K562 (cell line): ENCODE measurements around the gene GPR78. TPM values are rescaled to one million over a fixed set of nuclear protein-coding genes. Genes with fewer than 3 reads are reported as not detected.
A peak's percentile ranks its signal among the peaks of the same experiment; 100 is the strongest.

ENCODE experiments used
- BRF1 ChIP-seq: IDR thresholded peaks from 3 replicates; pipeline ENCODE4 v1.6.1; 2011; ENCODE audit warnings: borderline replicate concordance, mild to moderate bottlenecking; ENCODE audit not compliant: insufficient read length; ENCODE audit errors: extremely low read depth
- CHD1 ChIP-seq: fragments of 200-600 bp; sonication (generic); IDR thresholded peaks from one replicate; pipeline ENCODE4 v1.6.1; 2012; ENCODE audit warnings: mild to moderate bottlenecking, moderate library complexity, low read length, inconsistent platforms
- FOXP1 ChIP-seq: sonication (generic); formaldehyde crosslinking; IDR thresholded peaks from 2 replicates; pipeline ENCODE4 v1.8.0; 2022; ENCODE audit warnings: mild to moderate bottlenecking, missing genetic modification reagents
- KDM2B ChIP-seq: fragments of 250-450 bp; sonication (Bioruptor Pico); IDR thresholded peaks from 2 replicates; pipeline ENCODE4 v1.8.0; 2021; ENCODE audit warnings: mild to moderate bottlenecking, moderate library complexity
- MAFG ChIP-seq: fragments of 450-650 bp; conservative IDR thresholded peaks from 2 replicates; pipeline ENCODE4 v1.6.1; 2016; ENCODE audit warnings: missing genetic modification characterization, missing compliant biosample characterization
- MYC ChIP-seq, 2 experiments: fragments of 250-450 bp in 1 of 2; sonication (Bioruptor Pico) in 1 of 2; IDR thresholded peaks; 2 replicates each; pipeline versions ENCODE4 v1.5.1 to v1.6.1; 2012 to 2021; ENCODE audit warnings: low read depth in 2 of 2, borderline replicate concordance in 1 of 2, improper control_type of control experiment in 1 of 2, low read length in 1 of 2, mild to moderate bottlenecking in 1 of 2, moderate library complexity in 1 of 2
- NFIC ChIP-seq: fragments of 450-650 bp; IDR thresholded peaks from 2 replicates; pipeline ENCODE4 v1.6.1; 2017; ENCODE audit warnings: mild to moderate bottlenecking, inconsistent platforms
- POU5F1 ChIP-seq: fragments of 150-350 bp; IDR thresholded peaks from 2 replicates; pipeline ENCODE4 v1.6.1; 2014; ENCODE audit warnings: borderline replicate concordance, low read length, low read depth, mild to moderate bottlenecking; ENCODE audit not compliant: partially characterized antibody
- RBBP5 ChIP-seq: fragments of 200-600 bp; sonication (generic); IDR thresholded peaks from 2 replicates; pipeline ENCODE4 v1.6.1; 2012; ENCODE audit warnings: borderline replicate concordance, mild to moderate bottlenecking, low read length, control low read depth, inconsistent platforms; ENCODE audit not compliant: insufficient read depth, poor library complexity, severe bottlenecking
- RFX1 ChIP-seq: fragments of 450-650 bp; IDR thresholded peaks from 2 replicates; pipeline ENCODE4 v1.6.1; 2016; ENCODE audit warnings: mild to moderate bottlenecking, moderate library complexity
- SNIP1 ChIP-seq: fragments of 450-650 bp; IDR thresholded peaks from 2 replicates; pipeline ENCODE4 v1.7.1; 2017; ENCODE audit warnings: low read depth, mild to moderate bottlenecking
- ZBTB1 ChIP-seq: sonication (generic); formaldehyde crosslinking; IDR thresholded peaks from 2 replicates; pipeline ENCODE4 v1.8.1; 2023; ENCODE audit warnings: missing genetic modification reagents, low read depth, mild to moderate bottlenecking, borderline replicate concordance
- ZC3H8 ChIP-seq: fragments of 450-650 bp; IDR thresholded peaks from 2 replicates; pipeline ENCODE4 v1.6.1; 2017
- ZKSCAN1 ChIP-seq: fragments of 150-350 bp; IDR thresholded peaks from 2 replicates; pipeline ENCODE4 v1.6.1; 2016; ENCODE audit warnings: low read depth, low read length
- ZNF143 ChIP-seq: sonication (generic); formaldehyde crosslinking; IDR thresholded peaks from 2 replicates; pipeline ENCODE4 v1.9.0; 2022; ENCODE audit warnings: mild to moderate bottlenecking, missing genetic modification reagents
- ZNF274 ChIP-seq: IDR thresholded peaks from 2 replicates; pipeline ENCODE4 v1.6.1; 2011; ENCODE audit warnings: low read depth, mild to moderate bottlenecking, low read length, moderate library complexity, borderline replicate concordance
- ZNF644 ChIP-seq: fragments of 200-800 bp; sonication (Bioruptor generic); IDR thresholded peaks from 2 replicates; pipeline ENCODE4 v1.6.1; 2016; ENCODE audit warnings: low read depth, missing genetic modification characterization, missing compliant biosample characterization
- polyA plus RNA-seq, 8 experiments: library from polyadenylated mRNA; depleted of rRNA in 4 of 8; stranded (reverse) in 5 of 8; unstranded in 3 of 8; fragments of >200 nt; fragmentation: Nextera tagmentation in 2 of 8; fragmentation: Illumina TruSeq in 1 of 8; extraction: Ambion mirVana in 2 of 8; extraction: Trizol in 1 of 8; gene quantifications; 2 replicates each; pipeline versions ENCODE4 v1.2.1 to v1.2.3, GENCODE V29; 2011 to 2014; ENCODE audit warnings: inconsistent platforms in 1 of 8, missing spikeins in 1 of 8
- total RNA-seq, 7 experiments: library from RNA; depleted of rRNA in 6 of 7; stranded (reverse); fragments of >200 nt in 6 of 7; fragmentation: Illumina TruSeq in 2 of 7; extraction: Trizol in 2 of 7; gene quantifications; 2 replicates each; pipeline versions ENCODE4 v1.2.1 to v1.2.3, GENCODE V29; 2011 to 2021; ENCODE audit warnings: low replicate concordance in 1 of 7
- TF ChIP-seq, protein P1 (sequence below): fragments of 450-650 bp; IDR thresholded peaks from 2 replicates; pipeline ENCODE4 v1.6.1; 2018; ENCODE audit not compliant: partially characterized antibody
- TF ChIP-seq, protein P2 (sequence below), 2 experiments: fragments of 150-350 bp in 1 of 2; IDR thresholded peaks; 2 replicates each; pipeline ENCODE4 v1.6.1; 2012 to 2016; ENCODE audit warnings: low read depth in 2 of 2, low read length in 2 of 2, mild to moderate bottlenecking in 1 of 2, moderate library complexity in 1 of 2

Gene GPR78
- total and polyA plus RNA-seq, 9 of the 15 experiments (the other 6 are each of a cell fraction or from before 2014, with no cell fraction given) = 0.04 to 0.13 (median 0.07) TPM; not detected in 4

DNA sequence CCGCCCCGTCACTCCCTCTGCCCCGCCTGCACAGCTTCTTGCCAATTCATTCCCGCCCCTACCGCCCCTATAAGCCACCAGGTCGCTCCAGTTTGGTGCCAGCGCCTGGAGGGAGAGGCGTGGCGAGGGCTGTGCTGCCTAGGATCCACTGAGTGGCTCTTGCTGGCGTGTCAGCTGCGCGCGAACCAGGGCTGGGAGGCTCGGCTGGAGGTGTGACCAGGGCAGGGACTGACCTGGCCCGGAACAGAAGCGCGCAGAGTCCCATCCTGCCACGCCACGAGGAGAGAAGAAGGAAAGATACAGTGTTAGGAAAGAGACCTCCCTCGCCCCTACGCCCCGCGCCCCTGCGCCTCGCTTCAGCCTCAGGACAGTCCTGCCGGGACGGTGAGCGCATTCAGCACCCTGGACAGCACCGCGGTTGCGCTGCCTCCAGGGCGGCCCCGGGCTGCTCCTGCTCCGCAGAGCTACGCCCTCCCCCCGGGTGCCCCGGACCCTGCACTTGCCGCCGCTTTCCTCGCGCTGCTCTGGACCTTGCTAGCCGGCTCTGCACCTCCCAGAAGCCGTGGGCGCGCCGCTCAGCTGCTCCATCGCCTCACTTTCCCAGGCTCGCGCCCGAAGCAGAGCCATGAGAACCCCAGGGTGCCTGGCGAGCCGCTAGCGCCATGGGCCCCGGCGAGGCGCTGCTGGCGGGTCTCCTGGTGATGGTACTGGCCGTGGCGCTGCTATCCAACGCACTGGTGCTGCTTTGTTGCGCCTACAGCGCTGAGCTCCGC is at the start of gene GPR78 (continued):
- TF ChIP-seq MYC (IDR thresholded peaks at IDR 0.05; ENCODE audit: low read depth, low read length) (no peak), MYC (CRISPR knock-in tag; IDR thresholded peaks at IDR 0.05; ENCODE audit: borderline replicate concordance, low read depth) (no peak), ZNF143 (CRISPR knock-in tag) (no peak), NFIC (no peak), ZNF644 (tag) (no peak), RFX1 (no peak), FOXP1 (peak; percentile 76), ZBTB1 (CRISPR knock-in tag) (peak; percentile 48; the same call in 1 of the 2 replicates), SNIP1 (no peak), CHD1 (no peak), ZKSCAN1 (no peak), ZC3H8 (no peak), RBBP5 (no peak), ZNF274 (no peak), MAFG (no peak), BRF1 (no peak), KDM2B (CRISPR knock-in tag) (no peak), POU5F1 (no peak)
- TF ChIP-seq, protein P1, sequence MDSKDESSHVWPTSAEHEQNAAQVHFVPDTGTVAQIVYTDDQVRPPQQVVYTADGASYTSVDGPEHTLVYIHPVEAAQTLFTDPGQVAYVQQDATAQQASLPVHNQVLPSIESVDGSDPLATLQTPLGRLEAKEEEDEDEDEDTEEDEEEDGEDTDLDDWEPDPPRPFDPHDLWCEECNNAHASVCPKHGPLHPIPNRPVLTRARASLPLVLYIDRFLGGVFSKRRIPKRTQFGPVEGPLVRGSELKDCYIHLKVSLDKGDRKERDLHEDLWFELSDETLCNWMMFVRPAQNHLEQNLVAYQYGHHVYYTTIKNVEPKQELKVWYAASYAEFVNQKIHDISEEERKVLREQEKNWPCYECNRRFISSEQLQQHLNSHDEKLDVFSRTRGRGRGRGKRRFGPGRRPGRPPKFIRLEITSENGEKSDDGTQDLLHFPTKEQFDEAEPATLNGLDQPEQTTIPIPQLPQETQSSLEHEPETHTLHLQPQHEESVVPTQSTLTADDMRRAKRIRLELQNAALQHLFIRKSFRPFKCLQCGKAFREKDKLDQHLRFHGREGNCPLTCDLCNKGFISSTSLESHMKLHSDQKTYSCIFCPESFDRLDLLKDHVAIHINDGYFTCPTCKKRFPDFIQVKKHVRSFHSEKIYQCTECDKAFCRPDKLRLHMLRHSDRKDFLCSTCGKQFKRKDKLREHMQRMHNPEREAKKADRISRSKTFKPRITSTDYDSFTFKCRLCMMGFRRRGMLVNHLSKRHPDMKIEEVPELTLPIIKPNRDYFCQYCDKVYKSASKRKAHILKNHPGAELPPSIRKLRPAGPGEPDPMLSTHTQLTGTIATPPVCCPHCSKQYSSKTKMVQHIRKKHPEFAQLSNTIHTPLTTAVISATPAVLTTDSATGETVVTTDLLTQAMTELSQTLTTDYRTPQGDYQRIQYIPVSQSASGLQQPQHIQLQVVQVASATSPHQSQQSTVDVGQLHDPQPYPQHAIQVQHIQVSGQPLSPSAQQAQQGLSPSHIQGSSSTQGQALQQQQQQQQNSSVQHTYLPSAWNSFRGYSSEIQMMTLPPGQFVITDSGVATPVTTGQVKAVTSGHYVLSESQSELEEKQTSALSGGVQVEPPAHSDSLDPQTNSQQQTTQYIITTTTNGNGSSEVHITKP = no peak
- TF ChIP-seq, protein P2, sequence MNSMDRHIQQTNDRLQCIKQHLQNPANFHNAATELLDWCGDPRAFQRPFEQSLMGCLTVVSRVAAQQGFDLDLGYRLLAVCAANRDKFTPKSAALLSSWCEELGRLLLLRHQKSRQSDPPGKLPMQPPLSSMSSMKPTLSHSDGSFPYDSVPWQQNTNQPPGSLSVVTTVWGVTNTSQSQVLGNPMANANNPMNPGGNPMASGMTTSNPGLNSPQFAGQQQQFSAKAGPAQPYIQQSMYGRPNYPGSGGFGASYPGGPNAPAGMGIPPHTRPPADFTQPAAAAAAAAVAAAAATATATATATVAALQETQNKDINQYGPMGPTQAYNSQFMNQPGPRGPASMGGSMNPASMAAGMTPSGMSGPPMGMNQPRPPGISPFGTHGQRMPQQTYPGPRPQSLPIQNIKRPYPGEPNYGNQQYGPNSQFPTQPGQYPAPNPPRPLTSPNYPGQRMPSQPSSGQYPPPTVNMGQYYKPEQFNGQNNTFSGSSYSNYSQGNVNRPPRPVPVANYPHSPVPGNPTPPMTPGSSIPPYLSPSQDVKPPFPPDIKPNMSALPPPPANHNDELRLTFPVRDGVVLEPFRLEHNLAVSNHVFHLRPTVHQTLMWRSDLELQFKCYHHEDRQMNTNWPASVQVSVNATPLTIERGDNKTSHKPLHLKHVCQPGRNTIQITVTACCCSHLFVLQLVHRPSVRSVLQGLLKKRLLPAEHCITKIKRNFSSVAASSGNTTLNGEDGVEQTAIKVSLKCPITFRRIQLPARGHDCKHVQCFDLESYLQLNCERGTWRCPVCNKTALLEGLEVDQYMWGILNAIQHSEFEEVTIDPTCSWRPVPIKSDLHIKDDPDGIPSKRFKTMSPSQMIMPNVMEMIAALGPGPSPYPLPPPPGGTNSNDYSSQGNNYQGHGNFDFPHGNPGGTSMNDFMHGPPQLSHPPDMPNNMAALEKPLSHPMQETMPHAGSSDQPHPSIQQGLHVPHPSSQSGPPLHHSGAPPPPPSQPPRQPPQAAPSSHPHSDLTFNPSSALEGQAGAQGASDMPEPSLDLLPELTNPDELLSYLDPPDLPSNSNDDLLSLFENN (IDR thresholded peaks at IDR 0.05; ENCODE audit: low read depth in 2 of 2, low read length in 2 of 2) = no peak
